Activated T-cell treated with anti-CD3 and anti-CD28 coated beads for 48 hours (primary cell): ENCODE results near the gene SHF.

Source experiments
- DNase-seq: peaks from one replicate; pipeline ENCODE4 v3.0.0-alpha.2; 2020; ENCODE audit warnings: low read depth

Gene SHF

GRCh38 chr15:45199136-45199810, 11.5 kb upstream of the SHF start:
- DNase-seq, result peak; percentile 31

DNA sequence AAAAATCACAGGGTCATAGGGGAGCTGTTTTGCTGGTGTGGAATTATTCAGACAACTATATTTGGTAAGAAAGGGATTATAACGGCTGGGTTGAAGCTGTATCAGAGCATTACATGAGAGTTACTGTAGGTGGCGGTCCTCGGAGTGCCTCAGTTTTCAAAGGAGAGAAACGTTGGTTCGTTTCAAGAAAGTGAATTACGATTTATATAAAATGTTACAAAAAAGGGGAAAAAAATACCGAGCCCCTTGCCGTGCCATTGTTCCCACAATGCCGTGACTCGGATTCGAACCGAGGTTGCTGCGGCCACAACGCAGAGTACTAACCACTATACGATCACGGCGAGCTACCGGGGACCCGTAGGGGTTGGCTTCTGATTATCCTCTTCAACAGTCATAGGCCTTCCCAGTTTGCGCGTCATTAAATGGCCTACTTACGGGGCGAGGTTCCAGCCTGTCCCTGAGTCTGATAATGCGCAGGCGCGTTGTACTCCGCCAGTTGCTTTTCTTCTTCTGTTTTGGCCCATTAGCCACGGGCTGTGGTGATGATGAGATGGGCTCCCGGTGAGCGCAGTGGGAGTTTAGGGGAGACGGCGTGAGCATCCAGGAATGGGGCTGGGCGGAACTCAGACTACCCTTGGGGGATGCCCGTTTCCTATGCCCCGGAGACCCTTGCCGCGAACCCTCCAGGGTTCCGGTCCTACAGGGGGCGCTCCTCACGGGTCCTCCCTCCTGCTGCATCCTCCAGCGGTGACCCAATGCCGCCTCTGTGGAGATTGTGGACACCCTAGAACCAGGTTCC, 10.8 kb upstream of the SHF start:
- peak; percentile 88 for DNase-seq

DNA sequence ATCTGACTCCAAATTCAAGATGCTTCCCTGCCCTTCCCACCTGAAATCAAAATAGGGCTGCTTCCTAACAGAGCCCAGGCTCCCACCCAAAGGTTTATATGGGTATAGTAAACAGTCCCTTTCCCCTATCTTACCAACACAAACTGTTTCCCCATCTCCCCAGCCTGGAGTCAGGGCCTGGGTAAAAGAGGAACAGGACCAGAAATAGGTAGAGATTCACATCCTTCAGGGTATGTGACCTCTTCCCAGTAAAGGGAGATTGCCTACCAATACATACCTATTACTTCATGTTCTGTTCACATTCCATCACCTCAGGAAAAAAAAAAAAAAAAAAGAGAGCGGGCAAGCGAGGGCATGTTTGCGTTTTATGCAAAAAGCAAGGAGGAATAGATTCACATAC, 9.7 kb upstream of the SHF start:
- DNase-seq, result no peak

- DNase-seq, result no peak
Observed at GRCh38 chr15:45187578-45187893, 230 bp downstream of the SHF start.

DNA sequence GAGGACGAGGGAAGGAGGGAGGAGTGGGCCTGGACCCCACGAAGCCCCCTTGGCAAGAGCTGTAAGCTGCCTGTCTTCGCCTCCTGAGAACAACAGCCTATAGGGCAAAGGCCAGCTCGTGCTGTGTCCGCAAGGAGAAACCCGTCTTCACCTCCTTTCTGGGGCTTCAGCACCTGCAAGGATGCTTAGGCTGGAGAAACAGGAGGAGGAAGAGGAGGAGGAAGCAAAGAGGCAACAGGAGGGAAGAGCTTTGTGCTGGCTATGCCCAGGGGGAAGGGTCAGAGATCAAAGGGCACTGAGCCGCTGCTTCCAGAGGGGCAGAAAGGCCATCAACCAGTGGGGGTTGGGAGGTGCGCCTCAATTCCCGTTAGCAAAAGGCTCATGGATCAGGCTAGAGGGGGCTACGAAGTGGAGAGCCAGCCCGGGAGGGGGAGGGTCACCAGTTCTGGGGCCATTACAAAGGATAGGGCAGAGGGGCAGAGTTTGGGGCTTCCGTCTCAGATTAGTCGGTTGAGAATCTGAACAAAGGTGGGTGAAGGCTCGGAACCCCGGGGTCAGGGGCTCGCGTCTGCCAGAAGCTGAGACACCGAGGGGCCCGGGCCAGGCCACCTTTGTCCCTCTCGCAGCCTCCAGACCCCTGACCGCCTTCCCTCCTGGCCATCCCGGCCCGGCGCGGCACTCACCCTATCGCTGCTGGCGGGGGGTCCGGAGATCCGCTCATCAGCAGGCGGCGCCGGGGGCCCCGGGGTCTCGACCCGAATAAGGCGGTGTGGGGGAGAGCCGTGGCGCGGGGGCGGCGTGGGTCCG, 792 bp downstream of the SHF start:
- no peak for DNase-seq

GRCh38 chr15:45185903-45186770, 1.6 kb downstream of the SHF start:
- DNase-seq, result no peak

GRCh38 chr15:45185069-45185779, 2.5 kb downstream of the SHF start:
- DNase-seq, result no peak

DNA sequence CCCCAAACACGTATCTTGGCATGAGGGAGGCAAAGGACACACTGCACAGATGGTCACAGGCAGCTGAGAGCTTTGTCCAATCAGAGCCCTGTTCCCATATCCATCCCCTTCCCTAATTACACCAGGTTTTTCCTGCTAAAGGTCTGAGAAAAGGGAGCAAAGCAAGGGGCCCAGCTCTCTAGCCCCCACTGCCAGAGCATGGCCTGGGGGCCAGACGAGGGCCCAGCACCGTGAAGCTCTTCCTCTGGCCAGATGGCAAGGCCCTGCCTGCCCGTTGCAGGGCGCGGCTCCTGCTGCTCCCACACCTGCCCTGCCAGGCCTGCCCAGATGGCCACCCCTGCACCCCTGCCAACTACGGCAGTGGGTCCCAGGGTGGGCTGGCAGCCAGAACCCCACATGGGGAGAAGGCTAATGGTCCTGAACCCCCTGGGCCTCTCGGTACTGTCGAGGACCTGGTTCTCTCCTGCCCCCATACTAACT, 3.2 kb downstream of the SHF start:
- DNase-seq, result no peak

GRCh38 chr15:45183511-45183910, 4.3 kb downstream of the SHF start:
- no peak for DNase-seq

- DNase-seq, result no peak
Observed at GRCh38 chr15:45182996-45183395, 4.8 kb downstream of the SHF start.

DNA sequence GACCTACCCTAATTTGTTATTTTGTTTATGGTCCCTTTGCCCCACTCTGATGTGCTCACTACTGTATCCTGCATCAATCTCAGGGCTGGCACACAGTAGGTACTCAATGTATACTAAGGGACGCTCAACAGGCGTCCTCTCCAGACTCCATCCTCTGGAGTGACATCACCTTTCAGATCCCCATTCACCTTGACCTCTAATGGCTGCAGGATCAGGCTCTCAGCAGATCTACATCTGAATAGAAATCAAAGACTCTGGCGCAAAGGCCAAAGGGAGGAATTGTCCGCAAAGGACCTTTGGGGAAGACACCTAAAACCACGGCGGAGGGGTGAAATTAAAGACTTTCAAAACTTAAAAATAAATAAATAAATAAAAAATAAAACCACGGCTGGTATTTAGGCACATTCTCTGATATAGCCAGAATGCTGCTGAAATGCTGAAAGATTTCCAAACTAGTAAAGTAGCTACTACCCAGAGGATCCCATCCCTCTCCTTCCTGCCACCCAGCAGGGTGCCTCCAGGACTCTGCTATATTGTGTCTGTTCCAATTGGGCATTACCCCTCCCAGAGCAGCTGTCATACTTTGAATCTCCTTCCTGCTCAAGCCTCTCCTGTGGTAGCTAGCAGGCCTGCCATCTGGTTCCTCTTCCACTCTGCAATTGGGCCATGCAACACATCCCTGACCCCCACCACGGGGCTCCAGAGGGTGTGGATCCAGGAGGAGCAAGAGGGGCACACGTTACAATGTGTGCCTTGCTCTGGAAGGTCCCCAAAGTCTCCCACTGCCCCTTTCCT, 6.1 kb downstream of the SHF start:
- DNase-seq, result no peak

- DNase-seq, result no peak
Observed at GRCh38 chr15:45180648-45181436, 6.9 kb downstream of the SHF start.

DNA sequence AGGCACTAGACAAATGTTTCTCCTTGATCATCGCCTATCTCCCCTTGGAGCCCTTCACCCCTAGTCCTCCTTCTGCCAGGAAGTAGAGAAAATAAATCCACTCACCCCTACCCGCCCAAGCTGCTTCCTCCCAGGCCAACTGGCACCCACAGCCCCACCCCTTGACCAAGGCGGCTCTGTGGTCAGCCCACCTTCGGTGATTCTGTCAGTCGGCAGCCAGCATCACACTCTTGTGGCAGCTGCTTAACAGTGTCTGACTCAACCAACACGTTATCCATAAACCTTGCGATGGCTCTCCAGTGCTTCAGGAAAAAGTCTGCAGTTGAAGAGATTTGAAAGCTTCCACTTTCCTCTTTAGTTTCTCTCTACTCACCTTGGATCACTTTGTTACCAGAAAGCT, 7.6 kb downstream of the SHF start:
- DNase-seq, result no peak

DNA sequence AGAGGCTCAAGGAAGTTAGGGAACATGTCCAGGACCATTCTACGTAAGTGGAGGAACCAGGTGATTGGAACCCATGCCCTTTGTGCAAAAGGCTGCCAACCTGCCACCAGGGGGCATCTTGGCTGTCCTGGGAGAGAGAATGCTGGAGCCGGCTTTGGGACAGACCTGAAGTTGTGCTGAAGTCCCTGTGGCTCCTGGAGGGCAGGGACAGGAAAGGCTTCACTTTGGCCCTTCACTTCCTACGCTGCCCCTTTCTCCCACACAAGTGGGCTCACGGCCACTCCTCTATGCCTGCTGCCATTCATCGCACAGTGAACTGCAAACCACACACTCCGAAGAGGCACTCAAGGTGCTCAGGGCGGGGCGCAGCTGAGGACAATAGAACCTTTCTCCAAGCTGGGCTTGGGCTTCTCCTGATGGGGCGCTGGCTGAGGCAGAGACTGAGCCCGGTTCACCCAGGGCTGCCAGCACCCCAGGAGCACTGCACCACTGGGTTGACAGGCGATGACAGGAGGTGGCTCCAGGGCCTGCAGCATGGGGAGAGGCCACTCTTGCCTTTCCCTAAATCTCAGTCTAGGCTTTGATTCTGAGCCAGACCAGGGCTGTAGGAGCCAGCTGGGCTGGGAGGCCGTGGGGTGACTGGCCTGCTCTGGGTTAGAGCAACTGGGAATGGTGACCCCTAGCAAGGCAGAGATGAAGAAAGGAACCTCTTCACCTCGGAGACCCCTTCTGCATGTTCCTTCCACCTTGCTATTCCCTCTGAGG, 8.4 kb downstream of the SHF start:
- DNase-seq, result peak; percentile 31

DNA sequence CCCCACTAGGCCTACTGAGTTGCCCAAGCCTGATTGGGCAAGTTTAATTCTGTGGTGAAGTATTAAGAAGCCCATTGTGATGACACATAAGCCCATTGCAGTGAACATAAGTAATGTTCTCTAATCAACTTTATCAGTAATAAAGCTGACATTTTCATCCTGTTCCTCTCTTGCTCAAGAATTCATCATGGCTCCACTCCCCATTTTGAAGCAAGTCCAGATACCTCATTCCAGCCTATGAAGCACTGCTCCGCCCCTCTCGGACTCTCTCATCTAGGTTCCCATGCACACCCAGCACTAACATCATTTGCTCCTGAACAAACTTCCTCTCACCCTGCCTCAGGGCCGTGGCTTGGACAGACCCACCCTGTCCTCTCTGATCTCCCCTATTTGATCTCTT, 10.5 kb downstream of the SHF start:
- DNase-seq, result no peak

DNA sequence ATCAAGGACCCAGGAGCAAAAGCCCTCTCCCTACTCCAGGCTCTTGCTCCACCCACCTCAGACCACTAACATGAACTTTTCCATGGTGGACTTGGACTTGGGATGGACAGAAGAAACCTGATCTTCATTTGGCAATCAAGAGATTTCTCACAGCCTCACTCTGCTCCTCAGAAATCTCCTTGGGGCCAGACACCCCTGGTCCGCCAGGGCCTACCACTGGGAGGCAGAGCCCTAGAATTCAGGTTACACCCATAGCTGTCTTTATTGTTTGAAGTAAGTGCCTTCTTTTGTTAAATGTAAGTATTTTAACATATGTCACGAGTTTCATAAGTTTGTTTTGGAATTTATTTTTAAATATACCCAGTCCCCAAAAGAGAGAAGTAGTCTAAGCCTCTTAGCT, 13.2 kb downstream of the SHF start:
- no peak for DNase-seq

DNA sequence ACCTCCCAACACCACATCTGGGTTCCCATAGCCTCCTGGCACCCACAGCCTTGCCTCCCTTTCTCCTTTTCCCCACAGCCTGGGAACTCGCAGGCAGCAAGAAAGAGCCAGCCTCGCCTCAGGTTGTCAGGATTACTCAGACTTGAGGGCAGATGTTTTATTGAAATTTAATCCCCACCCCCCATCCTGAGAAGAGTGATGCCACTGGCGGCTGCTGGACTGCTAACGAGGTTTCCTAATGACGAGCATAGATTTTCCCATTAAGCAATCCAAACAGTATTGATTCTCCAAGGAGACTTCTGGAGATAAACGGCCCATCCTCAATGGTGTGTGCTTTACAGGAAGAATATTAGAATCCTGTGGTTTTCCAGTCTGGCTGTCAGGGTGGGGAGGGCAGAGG, 13.7 kb downstream of the SHF start:
- DNase-seq, result no peak

DNA sequence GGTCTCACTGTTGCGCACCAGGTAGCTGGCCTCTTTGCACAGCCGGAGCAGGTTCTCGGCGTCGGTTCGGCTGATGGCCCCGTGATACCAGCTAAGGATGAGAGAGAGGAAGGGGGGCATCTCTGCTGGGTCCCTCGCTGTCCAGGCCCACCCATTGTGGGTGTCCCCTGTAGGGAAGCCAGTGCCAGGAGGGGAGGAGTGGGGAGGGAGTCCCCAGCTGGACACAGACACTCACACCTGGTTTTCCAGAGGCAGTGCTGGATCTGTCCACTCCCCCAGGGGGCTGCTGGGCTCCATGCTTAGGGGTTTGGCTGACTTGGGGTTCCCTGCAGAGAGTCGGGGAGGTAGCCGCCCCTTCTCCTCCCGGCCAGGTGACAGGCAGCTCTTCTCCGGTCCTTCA, 15.9 kb downstream of the SHF start:
- no peak for DNase-seq
